HG03103 (cell line): ENCODE results near the gene SS18.

ENCODE experiments used
- ATAC-seq: cut with Tn5 transposase; IDR thresholded peaks from one replicate; pipeline ENCODE4 v1.9.1; 2021; ENCODE audit warnings: low read depth; ENCODE audit not compliant: unreplicated experiment

Gene SS18

DNA sequence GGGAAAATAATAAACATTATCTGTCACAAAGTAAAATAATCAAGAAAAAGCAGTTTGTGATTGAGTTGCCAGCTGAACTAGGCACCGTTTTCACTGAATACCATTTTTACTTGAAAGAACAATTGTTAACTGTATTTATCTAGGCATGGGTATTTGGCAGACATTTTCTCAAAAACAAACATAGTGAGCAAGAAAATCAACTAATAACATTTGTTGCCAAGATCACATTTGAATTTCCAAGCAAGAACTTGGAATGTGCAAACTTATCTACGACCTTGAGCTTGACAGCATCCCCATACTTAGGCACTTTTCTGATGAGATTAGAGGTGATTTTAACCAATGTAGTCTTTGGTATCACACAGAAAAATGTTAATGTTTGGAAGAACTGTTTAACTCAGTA is 16.7 kb downstream of the SS18 start:
- ATAC-seq, result no peak

DNA sequence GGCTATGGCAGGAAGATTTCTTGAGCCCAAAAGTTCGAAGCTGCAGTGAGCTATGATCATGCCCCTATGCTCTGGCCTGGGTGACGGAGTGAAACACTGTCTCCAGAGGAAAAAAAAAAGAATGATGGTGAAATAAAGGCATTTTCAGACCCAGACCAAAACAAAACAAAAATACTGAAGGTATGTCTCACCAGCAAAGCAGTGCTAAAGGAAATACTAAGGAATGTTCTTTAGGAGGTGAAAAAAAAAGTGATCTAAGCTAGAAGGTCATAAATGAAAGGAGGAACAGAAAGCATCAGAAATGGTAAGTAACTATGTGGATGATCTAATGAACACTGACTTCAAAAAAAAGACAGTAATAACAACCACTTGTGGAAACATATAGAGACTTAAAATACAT is 18.7 kb downstream of the SS18 start:
- no peak for ATAC-seq

DNA sequence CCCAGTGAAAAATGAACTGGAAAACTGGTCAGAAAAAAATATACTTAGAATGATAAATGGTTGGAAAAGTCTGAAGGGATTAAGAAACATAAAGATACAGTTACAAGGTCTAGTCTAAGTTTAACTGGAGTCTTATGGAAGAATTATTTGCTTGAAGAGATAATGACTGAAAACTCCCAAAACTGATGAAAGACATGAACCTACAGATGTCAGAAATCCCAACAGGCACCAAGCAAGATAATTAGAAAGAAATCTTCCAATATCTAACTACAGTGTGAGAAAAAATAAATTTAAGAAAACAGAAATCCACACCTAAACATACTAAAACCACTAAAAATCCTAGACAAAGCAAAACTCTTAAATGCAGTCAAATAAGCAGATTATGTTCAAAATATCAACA is 19.4 kb downstream of the SS18 start:
- ATAC-seq, result no peak

DNA sequence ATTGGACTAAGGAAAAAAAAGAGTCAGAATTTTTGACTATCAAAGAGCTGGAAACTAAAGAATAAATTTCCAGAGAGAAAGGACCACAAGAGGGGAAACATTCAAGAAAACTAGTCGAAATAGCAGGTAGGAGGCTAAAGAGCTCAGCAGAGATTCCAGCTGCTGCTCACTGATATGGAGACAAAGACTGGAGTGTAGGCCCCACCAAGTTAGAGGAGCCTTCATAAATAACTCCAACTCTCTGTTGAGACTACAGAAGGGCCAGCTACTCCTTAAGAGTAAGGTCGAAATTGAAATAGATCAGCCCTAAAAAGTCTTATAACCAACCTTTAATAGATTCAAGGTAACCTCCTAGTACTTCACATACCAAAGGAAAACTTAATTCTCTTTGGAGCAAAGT is 31.1 kb downstream of the SS18 start:
- ATAC-seq, result no peak

DNA sequence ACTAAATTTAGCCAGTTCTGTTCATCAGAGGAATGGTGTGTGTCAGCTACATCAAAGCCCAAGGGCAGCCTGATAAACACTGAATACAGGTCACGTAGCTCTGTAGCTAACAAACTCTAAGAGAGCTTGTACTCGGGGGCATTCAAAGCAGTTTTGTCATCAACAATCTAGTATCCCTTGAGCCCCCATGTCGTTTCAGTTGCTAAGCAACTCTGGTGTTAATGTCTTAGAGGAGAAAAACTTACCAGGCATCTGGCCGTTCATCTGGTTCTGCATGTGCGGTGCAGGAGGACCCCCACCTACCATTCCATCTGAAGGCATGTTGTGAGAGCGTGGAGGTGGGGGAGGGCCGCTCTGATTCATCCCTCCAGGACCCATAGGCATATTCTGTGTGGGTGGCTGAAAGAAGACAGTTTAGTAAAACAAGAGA is 33.1 kb downstream of the SS18 start:
- ATAC-seq, result no peak

DNA sequence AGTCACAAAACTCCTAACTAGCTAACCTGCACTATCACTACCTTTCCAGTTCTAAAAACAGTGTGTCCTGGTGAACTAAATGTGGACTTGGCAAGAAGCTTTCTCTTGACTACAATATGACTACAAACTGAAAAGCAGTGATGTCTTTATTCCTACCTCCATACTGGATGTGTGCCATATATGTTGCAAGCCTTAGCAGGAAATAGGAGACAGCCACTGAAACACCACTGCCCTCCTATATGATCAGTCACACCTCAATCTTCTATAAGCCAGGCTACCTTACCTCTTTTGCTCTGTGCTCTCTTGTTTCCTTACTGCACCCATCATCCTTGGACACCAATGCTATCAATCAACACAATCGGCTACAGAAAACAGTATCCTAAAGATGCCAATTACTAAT is 34.1 kb downstream of the SS18 start:
- no peak for ATAC-seq

DNA sequence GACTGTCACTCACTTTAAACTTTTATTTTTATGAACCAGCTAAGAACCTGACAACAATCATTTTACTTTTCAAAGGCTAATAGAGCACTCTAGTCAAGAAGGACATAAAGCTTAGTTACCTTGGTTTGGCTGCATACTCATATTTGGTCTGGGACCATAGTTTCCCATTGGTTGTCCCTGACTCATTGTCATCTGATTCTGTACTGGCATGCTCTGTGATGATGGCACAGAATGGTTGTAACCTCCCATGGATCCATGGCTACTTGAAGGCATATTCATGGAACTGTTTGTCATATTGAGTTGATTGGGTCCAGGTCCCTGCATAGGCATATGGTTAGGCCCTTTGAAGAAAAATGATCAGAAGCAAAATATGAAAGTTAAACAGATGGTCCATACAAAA is 37.9 kb downstream of the SS18 start:
- no peak for ATAC-seq

DNA sequence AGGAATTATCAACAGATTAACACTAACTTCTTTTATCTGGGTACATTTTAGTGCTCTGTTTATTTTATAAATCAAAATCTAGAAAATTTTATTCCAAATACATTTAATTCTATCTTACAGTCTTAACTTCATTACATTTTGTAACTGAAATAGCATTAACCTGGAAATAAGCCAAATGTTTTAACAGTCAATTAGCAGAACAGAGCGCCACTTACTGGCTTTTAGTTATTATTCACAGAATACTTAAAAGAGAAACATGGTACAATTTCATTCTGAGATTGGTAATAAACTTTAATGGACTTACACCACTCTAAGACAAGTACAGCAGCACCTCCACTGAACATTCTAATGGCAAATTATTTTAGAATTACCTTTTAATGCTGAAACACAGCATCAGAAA is 38.6 kb downstream of the SS18 start:
- ATAC-seq, result no peak

DNA sequence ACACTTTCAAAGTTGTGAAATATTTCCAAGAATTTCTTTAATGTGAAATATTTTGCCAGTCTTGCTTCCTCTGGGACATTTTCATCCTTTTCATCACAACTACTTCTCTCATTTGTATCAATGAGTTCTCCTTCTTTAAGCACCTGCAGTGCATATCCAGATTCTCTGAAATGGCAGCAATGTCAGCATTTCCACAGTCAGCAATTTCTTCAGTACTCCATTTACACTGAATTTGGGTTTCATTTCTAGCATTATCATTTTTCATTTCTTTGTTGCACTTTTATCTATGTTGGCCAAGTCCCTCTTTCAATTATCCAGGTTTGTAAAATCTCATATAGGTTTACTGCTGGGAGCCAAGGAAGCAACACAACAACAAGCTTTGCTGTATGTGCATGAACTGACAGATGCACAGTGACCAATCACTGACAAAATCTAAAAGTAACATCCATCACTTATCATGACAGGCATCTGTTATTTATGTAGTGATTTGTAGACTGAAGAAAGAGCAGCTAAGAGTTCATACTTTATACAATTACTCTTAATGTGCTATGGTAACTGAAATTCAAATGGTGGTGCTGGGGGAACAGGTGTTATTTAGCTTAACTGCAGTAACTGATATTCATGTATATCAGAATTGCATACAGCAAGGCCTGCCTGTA is 43.9 kb downstream of the SS18 start:
- no peak for ATAC-seq

DNA sequence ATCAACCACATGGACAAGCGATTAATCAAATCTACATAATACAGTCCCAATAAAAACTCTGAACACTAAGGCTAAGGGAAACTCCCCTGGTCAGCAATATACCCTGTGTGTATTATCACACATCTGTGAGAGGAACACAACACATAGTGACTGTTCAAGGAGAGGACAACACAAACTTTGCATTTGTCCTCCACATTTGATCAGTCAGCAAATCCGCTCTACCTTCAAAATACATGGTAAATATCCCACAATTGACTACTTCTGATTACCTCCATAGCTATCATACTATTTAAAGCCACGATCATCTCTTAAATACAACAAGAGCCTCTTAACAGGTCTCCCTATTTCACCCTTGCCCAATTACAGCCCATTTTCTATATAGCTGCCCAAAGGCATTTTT is 45.6 kb downstream of the SS18 start:
- no peak for ATAC-seq

DNA sequence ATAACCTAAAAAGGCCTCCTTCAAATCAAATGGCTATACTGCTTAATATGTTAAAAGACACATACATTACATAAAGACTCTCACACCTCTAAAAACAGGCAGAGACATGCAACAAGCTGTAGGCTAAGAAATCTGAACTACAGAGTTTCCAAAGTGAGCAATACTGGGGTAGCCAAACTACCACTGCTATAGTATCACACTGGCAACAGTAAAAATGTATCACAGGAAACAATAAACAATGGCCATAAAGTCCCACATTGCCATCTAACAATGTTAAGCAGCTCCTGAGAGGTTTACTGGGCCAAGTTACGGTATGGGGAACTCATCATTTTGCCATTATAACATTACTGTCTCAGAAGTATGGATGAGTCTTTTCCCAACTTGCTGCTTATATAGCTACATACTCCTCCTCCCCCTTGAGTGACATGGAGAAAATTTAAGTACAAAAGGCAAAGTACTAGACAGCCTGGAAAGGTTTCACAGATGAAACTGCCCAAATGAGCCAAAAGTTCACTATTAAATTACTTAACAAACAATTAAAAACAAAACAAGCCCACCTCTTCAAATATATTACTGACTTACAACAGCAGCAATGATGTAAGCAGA is 50.3 kb downstream of the SS18 start:
- ATAC-seq, result no peak

DNA sequence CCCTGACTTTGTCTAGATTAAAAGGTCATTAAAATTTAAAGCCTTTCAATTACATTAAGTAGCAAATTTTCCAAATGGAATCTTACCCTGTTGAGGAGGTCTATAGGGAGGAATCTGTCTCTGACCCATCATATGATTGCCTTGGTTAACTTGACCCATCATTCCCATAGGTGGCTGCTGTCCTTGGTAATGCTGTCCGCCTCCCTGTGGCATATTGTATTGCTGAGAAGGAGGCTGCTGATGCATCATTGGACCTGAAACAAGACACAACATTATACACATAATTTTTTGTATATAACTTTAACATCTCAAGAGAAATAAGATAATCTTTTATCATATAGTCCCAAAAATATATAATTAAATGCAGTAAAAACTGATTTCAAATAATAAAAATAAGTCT is 51.2 kb downstream of the SS18 start:
- ATAC-seq, result no peak

DNA sequence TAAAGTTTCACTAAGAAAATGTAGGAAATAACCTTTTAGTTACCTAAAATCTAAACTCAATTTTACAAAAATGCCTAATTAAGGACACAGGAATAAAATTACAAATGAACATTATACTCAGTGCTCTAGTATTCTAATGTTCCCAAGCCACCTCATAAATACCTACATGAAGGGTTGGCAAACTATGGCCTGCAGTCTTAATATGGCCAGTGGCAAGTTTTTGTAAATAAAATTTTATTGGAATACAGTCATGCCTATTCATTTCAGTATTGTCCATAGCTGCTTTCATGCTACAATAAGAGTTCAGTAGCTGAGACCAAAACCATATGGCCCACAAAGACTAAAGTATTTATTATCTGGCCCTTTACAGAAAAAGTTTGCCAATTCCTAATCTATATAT is 53.8 kb downstream of the SS18 start:
- ATAC-seq, result no peak

DNA sequence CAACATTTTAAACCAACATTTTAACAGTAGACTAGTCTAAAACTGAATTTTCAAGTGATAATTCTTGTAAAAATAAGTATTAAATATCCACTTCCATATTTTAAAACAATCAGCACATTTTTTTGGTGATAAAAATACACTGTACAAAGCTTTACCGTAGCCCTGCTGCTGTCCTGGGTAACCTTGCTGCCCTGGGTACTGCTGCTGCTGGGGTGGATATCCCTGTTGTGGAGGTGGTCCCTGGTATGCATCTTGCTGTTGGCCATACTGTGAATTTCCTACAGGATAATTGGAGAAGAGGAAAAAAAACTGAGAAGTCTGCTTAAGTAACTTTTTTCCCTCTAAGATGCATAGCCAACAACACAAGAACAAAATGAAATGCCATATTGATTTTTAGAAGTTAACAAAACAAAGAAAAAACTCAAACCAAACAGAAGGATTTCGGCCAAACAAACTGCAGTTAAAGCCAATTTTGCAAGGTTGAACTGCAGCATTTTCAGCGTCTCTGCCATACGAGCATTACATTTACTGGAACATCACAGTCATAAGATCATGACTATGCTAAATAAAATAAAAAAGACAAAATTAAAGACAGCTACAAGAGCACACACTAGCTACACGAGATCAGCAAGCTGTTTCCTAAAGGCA is 55.4 kb downstream of the SS18 start:
- ATAC-seq, result no peak

DNA sequence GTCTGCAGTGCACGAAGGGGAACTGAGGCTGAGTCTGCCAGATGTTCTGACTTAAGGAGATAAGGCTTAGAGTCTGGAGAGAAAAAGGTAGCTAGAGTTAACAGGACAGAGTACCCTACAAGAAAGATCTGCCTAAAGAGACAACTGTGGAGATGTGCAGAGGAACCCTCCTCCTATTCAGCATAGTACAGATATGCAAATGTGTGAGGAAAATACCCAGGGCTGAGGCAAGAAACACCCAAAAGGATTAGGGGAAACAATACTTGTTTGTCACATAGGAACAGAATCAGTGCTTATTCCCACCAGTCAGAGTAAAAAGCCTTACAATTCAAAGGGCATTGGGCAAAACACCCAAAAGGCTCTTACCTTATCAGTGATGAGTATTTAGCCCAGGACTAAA is 67.8 kb downstream of the SS18 start:
- no peak for ATAC-seq

DNA sequence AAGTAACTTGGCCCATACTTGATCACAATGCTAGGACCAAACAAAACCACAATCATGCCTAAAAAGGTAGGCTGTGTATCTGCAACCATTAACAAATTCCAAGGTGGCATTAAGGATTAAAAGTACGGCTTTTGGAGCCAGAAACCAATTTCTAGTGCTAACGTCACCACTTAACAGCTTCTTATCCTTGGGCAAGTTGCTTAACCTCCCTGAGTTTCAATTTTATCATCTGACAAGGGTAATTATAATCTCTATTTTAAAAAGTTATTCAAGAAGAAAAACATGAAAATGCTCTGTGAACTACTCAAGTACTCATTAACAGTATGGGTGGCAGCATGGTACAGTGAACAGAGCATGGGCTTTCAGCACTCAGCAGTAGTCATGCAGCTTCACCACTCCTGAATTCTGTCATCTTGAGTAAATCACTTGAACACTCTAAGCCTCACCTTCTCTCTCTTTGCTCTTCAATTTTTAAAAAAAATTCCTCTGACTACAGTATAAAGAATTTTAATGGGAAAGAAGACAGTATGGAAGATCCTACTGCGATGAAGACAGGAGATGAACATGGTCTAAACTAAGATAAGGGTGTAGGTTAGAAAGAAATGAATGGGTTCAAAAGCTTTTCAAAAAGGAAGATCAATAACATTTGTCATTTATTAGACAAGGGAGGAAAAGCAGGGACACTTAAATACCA is 69.2 kb downstream of the SS18 start:
- ATAC-seq, result no peak

DNA sequence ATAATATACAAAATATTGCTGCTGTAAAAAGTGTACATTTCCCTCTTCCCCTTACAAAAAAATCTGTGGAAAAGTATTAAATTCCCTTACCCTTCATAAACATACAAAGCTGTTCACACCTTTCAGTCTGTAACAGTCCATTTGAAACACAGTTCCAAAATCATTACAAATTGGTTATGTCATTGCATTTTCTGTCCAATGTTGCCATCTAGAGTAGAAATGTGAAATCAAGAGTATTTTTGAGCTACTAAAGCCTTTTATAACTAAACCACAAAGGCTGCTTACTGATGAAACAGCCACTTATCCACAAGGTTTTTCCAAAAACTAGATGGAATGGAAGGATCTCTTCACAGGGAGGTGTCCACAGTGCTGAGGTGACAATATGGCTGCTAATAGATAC is 72.5 kb downstream of the SS18 start:
- ATAC-seq, result no peak

DNA sequence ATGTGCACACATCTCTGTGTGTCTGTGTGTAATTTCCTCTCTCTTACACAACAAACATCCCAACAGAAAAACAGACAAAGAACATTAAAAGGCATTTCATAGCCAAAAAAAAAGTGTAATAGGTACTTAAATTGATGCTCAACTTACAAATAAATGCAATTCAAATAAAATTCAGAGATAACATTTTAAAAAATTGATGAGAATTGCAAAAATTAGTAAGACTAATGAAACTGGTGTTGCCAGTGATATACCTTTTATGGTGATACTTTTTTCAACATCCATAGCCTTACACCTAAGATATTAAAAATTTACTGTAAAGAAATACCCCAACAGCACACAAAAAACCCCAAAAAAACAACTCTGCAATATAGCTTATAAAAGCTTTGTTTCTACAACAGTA is 76.0 kb downstream of the SS18 start:
- ATAC-seq, result no peak

DNA sequence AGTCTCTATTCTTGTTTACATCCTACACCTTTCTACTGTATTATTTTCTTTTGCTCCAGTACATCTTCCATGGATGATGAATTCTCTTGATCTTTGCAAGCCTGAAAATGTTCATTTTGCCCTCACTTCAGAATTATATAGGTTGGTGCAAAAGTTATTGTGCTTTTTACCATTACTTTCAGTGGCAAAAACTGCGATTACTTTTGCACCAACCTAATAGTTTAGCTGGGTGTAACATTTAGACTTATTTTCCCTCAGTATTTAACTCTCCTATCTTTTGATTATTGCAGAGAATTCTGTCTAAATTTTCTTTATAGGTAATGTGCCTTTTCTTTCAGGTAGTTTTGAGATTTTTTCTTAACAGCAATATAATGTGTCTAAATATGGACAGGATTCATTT is 81.8 kb downstream of the SS18 start:
- no peak for ATAC-seq

DNA sequence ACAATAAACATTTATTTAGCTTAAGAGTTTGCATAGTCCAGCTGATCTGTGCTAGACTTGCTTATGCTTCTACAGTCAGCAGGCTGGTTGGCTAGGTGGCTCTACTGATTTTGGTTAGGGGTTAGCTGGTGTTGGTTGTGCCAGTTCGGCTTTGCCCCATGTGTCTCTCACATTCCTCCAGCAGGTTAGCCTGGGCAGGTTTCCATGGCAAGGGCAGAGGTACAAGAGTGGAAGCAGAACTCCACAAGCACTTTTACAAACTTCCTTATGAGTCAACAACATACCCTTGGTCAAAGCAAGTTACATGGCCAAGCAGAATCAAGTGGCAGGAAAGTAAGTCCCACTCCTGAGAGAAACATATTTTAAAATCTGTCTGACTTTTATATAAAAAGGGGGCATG is 82.3 kb downstream of the SS18 start:
- no peak for ATAC-seq

DNA sequence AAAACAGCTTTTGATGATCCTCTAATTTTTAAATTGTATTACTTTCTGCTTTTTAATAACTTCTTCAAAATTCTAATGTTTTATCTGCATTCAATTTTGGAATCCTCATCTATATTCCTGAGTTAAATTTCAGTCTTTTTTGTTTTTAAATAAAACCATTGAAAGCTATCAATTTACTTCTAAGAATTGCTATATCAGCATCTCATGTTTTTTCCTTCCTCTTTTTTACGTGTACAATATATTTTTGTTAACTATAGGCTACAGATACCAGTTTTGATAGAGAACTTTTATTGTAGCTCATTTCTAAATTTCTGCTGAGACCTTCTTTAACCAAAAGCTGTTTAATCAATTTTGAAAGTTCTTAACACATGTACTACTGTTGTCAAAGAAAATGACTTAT is 84.5 kb downstream of the SS18 start:
- ATAC-seq, result no peak

DNA sequence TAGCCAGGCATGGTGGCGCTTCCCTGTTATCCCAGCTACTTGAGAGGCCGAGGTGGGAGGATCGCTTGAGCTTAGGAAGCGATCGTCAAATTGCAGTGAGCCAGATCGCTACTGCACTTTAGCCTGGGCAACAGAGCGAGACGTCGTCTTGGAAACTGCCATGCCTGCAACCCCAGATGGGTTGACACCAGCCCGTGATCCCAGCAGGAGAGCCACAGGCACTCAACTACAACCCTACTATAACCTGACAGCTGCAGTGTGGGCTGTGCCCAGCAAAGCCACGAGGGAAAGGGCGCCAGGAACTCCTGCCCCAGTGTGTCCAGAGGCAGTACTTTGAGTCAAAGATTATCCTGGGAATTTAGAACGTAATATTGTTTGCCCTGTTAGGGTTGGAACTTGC is 85.6 kb downstream of the SS18 start:
- ATAC-seq, result no peak
